GM23338 (cell line): ENCODE measurements around the gene IGSF10.

Experiments used
- ETS1 ChIP-seq: IDR thresholded peaks from 2 replicates; pipeline ENCODE4 v1.6.1; 2016; ENCODE audit warnings: antibody characterized with exemption
- EZH2 ChIP-seq: fragments of 200-600 bp; sonication (generic); IDR thresholded peaks from one replicate; pipeline ENCODE4 v1.8.0; 2017; ENCODE audit warnings: antibody characterized with exemption, mild to moderate bottlenecking, low read depth; ENCODE audit not compliant: unreplicated experiment
- EZH2phosphoT487 ChIP-seq: fragments of 200-600 bp; sonication (generic); IDR thresholded peaks from one replicate; pipeline ENCODE4 v1.8.1; 2018; ENCODE audit warnings: antibody characterized with exemption; ENCODE audit not compliant: unreplicated experiment
- POLR2AphosphoS5 ChIP-seq: IDR thresholded peaks from 2 replicates; pipeline ENCODE4 v1.6.1; 2016; ENCODE audit warnings: antibody characterized with exemption, low read depth
- REST ChIP-seq: IDR thresholded peaks from one replicate; pipeline ENCODE4 v1.6.1; 2018; ENCODE audit warnings: antibody characterized with exemption; ENCODE audit not compliant: unreplicated experiment
- TF ChIP-seq, protein P1 (sequence below), 2 experiments: fragments of 200-600 bp in 1 of 2; sonication (generic) in 1 of 2; conservative IDR thresholded peaks; 2 replicates each; pipeline versions ENCODE4 v1.5.1 to v1.6.1; 2016 to 2017; ENCODE audit warnings: antibody characterized with exemption in 2 of 2, low read depth in 2 of 2, mild to moderate bottlenecking in 2 of 2, moderate library complexity in 1 of 2

- TF ChIP-seq, protein P1, sequence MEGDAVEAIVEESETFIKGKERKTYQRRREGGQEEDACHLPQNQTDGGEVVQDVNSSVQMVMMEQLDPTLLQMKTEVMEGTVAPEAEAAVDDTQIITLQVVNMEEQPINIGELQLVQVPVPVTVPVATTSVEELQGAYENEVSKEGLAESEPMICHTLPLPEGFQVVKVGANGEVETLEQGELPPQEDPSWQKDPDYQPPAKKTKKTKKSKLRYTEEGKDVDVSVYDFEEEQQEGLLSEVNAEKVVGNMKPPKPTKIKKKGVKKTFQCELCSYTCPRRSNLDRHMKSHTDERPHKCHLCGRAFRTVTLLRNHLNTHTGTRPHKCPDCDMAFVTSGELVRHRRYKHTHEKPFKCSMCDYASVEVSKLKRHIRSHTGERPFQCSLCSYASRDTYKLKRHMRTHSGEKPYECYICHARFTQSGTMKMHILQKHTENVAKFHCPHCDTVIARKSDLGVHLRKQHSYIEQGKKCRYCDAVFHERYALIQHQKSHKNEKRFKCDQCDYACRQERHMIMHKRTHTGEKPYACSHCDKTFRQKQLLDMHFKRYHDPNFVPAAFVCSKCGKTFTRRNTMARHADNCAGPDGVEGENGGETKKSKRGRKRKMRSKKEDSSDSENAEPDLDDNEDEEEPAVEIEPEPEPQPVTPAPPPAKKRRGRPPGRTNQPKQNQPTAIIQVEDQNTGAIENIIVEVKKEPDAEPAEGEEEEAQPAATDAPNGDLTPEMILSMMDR (conservative IDR thresholded peaks at IDR 0.05; ENCODE audit: low read depth in 2 of 2) = no peak
- TF ChIP-seq POLR2AphosphoS5 = no peak
- no peak for TF ChIP-seq EZH2phosphoT487
- no peak for TF ChIP-seq EZH2
- no peak for TF ChIP-seq ETS1
- TF ChIP-seq REST = no peak
Measured at GRCh38 chr3:151501923-151502632, 41.2 kb upstream of the IGSF10 start.
